ENCODE results near the gene MPO. TPM values are rescaled to one million over a fixed set of nuclear protein-coding genes. Genes with fewer than 3 reads are reported as not detected.

Gene MPO
- total and polyA plus RNA-seq, 10 of the 15 experiments (the other 5 are each of a cell fraction or from before 2014, with no cell fraction given), result 0.06 to 0.49 (median 0.14) TPM

DNA sequence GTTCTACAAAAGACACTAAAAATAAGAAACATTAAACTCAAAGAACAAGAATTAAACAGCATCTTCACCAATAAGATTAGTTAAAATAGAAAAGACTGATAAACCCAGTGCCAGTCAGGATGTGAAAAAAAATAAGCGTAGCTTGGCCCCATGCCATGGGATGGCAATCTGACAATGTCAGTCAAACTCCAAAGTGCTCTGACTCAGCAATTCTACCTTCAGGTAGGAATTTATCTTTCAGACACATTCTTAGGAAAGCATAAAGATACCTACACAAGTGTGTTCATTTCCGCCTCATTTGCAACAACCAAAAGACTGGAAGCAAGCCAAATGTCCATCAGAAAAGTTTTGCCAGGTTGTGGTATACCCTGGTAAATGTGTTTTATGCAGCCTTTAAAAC is 9.1 kb upstream of the MPO start:
- CTCF ChIA-PET, result no interaction called here
- TF ChIP-seq POU2F2 (IDR thresholded peaks at IDR 0.05; ENCODE audit: borderline replicate concordance, low read depth, low read length), result no peak
- H3K4me2 ChIP-seq (ENCODE audit: control insufficient read depth, insufficient read depth), result no peak overlapping the region
- no peaks in the 10 kb centered on the region for H4K20me1 ChIP-seq (ENCODE audit: control insufficient read depth, insufficient read depth)
- RAD21 ChIA-PET (ENCODE audit: unreplicated experiment), result no interaction called here
- no peak for FAIRE-seq
- intact Hi-C loops (cut with micrococcal nuclease; ENCODE audit: unreplicated experiment), result no loop called here
- no peaks in the 10 kb centered on the region for H3K9me3 ChIP-seq (replicated peaks; ENCODE audit: control insufficient read depth, insufficient read depth, low read length)
- H2AFZ ChIP-seq (ENCODE audit: control insufficient read depth, low read depth, low read length), result no peak overlapping the region
- no peaks in the 10 kb centered on the region for H3K27me3 ChIP-seq (replicated peaks in 1 of 2; ENCODE audit: control insufficient read depth in 2 of 2, insufficient read depth in 2 of 2, low read length in 1 of 2)
- POLR2A ChIA-PET, result no interaction called here
- no peak for DNase-seq (ENCODE audit: low read depth, low spot score)
- no peak overlapping the region for H3K27ac ChIP-seq (ENCODE audit: control insufficient read depth, insufficient read depth)
- H3K79me2 ChIP-seq (ENCODE audit: control insufficient read depth, insufficient read depth, low read length), result no peaks in the 10 kb centered on the region
- SMC1A ChIA-PET (ENCODE audit: uncharacterized antibody, unreplicated experiment), result no interaction called here
- ATAC-seq, result no peak
- in situ Hi-C loops (cut with MboI), result no loop called here
- H3K36me3 ChIP-seq (ENCODE audit: control insufficient read depth in 2 of 2, insufficient read depth in 2 of 2, low read length in 1 of 2), result no peaks in the 10 kb centered on the region
- H3K4me3 ChIP-seq, result no peak overlapping the region
- H3K9ac ChIP-seq (ENCODE audit: control insufficient read depth, insufficient read depth, low read length), result no peak overlapping the region
- WGBS (ENCODE audit: insufficient coverage, insufficient replicate concordance, low lambda C conversion rate, missing lambda C conversion rate), result 47% methylated on average over 2 of the region's 2 CpGs
- no peaks in the 10 kb centered on the region for H3K4me1 ChIP-seq (ENCODE audit: control insufficient read depth, insufficient read depth, low read length)
- BruUV-seq (replicated peaks), result no TSS peak

DNA sequence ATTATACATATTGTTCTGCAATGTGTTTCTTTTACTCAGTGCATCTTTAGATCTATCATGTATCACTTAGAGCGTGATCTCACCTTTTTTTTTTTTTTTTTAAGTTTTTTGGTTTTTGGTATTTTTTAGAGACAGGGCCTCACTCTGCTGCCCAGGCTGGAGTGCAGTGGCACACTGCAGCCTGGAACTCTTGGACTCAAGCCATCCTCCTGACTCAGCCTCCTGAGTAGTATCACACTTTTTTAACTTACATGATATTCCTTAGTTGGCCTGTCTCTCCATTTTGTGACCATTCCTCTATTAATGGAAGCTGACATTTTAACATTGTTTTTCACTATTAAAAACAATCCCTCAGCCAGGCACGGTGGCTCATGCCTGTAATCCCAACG is 4.7 kb upstream of the MPO start:
- no peak for DNase-seq (ENCODE audit: low read depth, low spot score)
- Histone ChIP-seq H3K27ac (ENCODE audit: control insufficient read depth, insufficient read depth) (no peak overlapping the region), H3K9me3 (replicated peaks; ENCODE audit: control insufficient read depth, insufficient read depth, low read length) (no peaks in the 10 kb centered on the region), H3K4me2 (ENCODE audit: control insufficient read depth, insufficient read depth) (no peak overlapping the region), H3K4me3 (no peak overlapping the region), H3K4me1 (ENCODE audit: control insufficient read depth, insufficient read depth, low read length) (no peaks in the 10 kb centered on the region), H3K36me3 (ENCODE audit: control insufficient read depth in 2 of 2, insufficient read depth in 2 of 2, low read length in 1 of 2) (no peaks in the 10 kb centered on the region), H3K27me3 (replicated peaks in 1 of 2; ENCODE audit: control insufficient read depth in 2 of 2, insufficient read depth in 2 of 2, low read length in 1 of 2) (no peaks in the 10 kb centered on the region), H2AFZ (ENCODE audit: control insufficient read depth, low read depth, low read length) (no peak overlapping the region), H3K79me2 (ENCODE audit: control insufficient read depth, insufficient read depth, low read length) (no peaks in the 10 kb centered on the region), H4K20me1 (ENCODE audit: control insufficient read depth, insufficient read depth) (no peaks in the 10 kb centered on the region), H3K9ac (ENCODE audit: control insufficient read depth, insufficient read depth, low read length) (no peak overlapping the region)
- ChIA-PET POLR2A (interaction anchor here (0.7 kb wide), 1 partner anchor 105 kb away, joined by 3 read pairs; no protein-coding TSS in a partner anchor), SMC1A (ENCODE audit: uncharacterized antibody, unreplicated experiment) (no interaction called here), RAD21 (ENCODE audit: unreplicated experiment) (interaction anchor here (0.7 kb wide), 1 partner anchor 132 kb away, joined by 3 read pairs; the partner anchor contains the start of gene RNF43), CTCF (interaction anchor here (0.7 to 3.4 kb wide), 3 partner anchors 9 to 19 kb away, joined by 4 to 9 read pairs (median 4); no protein-coding TSS in a partner anchor)
- TF ChIP-seq NFYB (IDR thresholded peaks at IDR 0.05; ENCODE audit: insufficient read depth, low read depth, low read length) (no peak), ZNF622 (IDR thresholded peaks at IDR 0.05) (no peak), CHD4 (IDR thresholded peaks at IDR 0.05) (no peak), DPF2 (IDR thresholded peaks at IDR 0.05) (no peak), RELA (IDR thresholded peaks at IDR 0.05; ENCODE audit: borderline replicate concordance, partially characterized antibody) (no peak), SRF (IDR thresholded peaks at IDR 0.05; ENCODE audit: low read depth in 2 of 2, low read length in 2 of 2) (no peak), EGR1 (IDR thresholded peaks at IDR 0.05; ENCODE audit: borderline replicate concordance in 1 of 2, low read depth in 2 of 2, low read length in 2 of 2) (no peak), CREB1 (IDR thresholded peaks at IDR 0.05; ENCODE audit: low read depth) (no peak), NRF1 (conservative IDR thresholded peaks at IDR 0.05; ENCODE audit: low read depth, low read length) (no peak), SMARCA5 (IDR thresholded peaks at IDR 0.05) (no peak)
- intact Hi-C loops (cut with micrococcal nuclease; ENCODE audit: unreplicated experiment), result no loop called here
- ATAC-seq, result no peak
- no TSS peak for BruUV-seq (replicated peaks)
- no peak for FAIRE-seq
- in situ Hi-C loops (cut with MboI), result no loop called here
- 62% methylated on average over 3 of the region's 3 CpGs for WGBS (ENCODE audit: insufficient coverage, insufficient replicate concordance, low lambda C conversion rate, missing lambda C conversion rate)

Data from GM12878 (cell line).